GM19025 (cell line): ENCODE results near the gene EEF2K.
"Not testable (repeated sequence)": the region's sequence is repeated elsewhere in the genome, so short reads cannot be mapped to it uniquely, and the experiment has no call there.

Experiments
- ATAC-seq: cut with Tn5 transposase; IDR thresholded peaks from one replicate; pipeline ENCODE4 v1.9.1; 2021; ENCODE audit warnings: mild to moderate bottlenecking, low read depth, moderate library complexity; ENCODE audit not compliant: unreplicated experiment

Gene EEF2K

DNA sequence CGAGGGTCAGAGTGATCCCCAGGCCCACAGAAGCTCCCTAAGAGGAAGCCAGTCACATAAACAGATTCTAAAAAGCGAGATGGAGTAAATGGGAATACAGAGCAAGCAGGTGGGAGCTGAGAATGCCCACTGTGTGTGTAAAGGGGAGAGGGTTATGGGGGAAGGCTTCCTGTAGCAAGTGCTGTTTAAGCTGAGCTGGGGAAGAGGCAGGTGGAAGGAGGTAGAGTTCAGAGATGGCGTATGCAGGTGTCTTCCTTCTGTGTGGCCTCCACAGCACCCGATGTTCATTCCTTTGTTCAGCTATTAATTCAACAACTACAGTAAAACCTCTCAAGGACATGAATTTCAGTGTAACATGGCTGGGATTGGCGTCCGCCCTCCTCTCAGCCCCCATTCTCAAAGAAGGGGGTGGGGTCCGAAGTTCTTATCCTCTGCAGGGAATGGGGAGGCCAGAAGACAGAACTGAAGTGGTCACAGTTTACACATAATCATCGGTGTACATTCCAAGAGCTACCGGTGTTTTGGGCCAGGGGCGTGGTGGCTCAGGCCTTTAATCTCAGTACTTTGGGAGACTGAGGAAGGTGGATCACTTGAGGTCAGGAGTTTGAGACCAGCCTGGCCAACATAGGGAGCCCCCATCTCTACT, 1.8 kb downstream of the EEF2K start:
- ATAC-seq = no peak

DNA sequence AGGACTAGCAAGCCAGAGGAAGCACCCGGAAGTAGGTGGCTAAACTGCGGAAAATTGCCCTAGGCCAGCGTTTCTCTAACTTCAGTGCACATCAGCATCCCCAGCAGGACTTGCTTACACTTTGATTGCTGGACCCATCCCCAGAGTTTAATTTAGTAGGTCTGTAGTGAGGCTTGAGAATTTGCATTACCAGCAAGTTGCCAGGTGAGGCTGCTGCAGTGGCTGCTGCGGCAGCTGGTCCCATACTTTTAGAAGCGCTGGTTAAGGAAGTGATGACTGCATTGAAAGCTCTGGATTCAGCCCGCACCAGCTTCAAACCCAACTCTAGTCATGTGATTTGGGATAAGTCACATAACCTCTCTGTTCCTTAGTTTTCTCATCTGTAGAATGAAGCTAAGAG, 4.2 kb downstream of the EEF2K start:
- ATAC-seq = no peak

DNA sequence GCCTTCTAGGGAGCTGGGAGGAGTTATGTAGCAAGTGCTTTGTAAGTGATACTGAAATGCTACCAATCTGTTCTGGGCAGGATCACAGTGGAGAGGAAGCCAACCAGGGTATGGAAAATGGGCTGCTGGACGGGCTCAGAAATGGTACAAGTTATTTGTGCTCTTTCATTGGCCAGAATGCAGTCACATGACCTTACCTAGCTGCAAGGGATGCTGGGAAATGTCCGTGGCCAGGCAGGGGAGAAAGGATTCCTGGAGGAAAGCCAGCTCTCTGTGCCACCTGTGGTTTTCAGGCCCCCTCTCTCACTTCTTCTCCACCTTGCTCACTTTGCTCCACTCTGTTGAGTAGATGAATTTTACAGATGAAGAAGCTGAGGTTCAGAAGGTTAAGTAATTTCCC, 4.8 kb downstream of the EEF2K start:
- no peak for ATAC-seq

DNA sequence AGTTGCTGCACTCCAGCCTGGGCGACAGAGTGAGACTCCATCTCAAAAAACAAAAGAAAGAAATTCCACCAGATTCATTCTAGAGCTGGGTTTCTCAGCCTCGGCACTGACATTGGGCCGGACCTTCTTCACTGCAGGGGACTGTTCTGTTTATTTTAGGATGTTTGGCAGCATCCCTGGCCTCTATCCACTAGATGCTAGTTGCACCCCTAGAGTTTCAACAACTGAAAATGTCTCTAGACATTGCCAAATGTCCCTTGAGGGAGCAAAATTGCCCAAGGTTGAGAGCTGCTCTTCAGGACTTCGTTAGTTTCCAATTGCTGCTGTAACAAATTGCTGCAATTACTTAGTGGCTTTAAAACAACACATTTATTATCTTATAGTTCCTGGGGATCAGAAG, 7.2 kb downstream of the EEF2K start:
- ATAC-seq = no peak

DNA sequence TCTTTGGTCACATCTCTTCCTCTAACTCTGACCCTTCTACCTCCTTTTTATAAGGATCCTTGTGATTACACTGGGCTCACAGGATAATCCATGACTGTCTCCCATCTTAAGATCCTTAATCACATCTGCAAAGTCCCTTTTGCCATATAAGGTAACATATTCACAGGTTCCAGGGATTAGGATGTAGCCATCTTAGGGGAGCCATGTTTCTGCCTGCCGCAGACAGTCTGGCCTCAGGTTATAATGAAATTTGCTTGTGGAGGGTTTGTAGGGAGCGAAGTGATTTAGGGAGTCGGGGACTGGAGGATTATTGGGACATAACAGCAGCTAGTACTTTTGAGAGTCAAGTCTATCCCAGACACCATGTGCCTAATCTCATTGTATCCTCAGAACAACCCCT, 7.7 kb downstream of the EEF2K start:
- no peak for ATAC-seq

DNA sequence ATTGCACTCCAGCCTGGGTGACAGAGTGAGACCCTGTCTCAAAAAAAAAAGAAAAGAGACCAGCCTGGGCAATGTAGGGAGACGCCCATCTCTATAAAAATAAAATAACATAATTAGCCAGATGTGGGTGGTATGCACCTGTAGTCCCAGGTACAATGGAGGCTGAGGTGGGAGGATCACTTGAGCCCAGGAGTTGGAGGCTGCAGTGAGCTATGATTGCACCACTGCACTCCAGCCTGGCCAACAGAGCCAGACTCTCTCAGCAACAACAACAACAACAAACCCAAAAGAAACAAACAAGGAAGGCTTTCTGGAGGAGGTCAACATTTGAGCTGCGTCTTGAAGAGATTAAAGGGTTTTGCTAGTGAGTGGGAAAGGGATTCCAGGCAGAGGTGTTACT, 8.3 kb downstream of the EEF2K start:
- ATAC-seq = no peak

DNA sequence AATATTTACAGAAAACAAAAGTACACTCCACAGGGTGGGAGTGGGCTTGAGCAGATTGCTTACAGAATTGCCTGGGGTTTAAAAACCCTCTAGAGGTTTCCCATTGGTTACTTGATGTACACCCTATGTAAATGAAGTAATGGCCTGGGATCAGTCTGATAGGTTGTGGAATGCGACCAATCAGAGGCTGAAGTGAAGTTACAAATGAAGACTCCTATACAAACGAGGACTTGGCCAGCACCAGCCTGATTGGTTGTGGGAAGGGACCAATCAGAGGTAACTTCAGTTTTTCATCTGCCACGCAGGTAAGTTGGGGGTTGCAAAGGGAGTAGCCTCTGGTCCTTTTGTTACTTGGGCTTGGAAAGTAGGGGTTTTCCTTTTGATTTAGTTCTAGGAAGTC, 8.8 kb downstream of the EEF2K start:
- no peak for ATAC-seq

DNA sequence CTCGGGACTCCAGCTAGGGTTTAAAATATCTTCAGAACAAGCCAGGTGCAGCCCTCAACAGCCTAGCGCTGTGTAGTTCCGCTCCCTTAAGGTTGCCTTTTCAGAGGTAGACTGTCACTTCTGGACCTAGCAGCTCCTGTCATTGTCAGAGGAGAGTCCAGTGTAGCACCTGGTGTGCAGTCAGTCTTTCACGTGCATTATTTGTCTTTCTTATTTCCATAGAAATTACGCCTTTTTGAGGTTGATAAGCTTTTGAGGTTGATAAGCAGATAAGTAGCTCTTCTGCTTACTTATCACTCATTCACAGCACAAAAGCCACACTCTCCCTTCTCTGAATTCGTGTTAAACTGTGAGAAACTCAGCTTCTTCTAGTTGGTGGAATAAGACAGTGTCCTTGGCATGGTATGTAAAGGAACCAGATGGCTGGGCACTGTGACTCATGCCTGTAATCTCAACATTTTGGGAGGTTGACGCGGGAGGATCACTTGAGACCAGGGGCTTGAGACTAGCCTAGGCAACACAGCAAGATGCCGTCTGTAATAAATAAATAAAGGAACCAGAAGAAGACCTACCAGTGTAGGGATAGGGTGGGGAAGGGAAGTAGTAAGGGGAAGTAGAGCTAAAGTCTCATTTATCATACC, 10.2 kb downstream of the EEF2K start:
- ATAC-seq = no peak

DNA sequence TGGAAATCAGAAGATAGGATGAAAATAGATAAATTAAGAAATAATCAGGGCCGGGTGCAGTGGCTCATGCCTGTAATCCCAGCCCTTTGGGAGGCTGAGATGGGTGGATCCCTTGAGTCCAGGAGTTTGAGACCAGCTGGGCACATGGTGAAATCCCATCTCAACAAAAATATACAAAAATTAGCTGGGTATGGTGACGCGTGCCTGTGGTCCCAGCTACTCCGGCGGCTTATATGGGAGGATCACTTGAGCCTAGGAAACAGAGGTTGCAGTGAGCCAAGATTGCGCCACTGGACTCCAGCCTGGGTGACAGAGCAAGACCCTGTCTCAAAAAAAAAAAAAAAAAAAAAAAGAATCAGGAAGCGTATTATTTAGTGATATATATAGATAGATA, 10.8 kb downstream of the EEF2K start:
- ATAC-seq = not testable (repeated sequence)

DNA sequence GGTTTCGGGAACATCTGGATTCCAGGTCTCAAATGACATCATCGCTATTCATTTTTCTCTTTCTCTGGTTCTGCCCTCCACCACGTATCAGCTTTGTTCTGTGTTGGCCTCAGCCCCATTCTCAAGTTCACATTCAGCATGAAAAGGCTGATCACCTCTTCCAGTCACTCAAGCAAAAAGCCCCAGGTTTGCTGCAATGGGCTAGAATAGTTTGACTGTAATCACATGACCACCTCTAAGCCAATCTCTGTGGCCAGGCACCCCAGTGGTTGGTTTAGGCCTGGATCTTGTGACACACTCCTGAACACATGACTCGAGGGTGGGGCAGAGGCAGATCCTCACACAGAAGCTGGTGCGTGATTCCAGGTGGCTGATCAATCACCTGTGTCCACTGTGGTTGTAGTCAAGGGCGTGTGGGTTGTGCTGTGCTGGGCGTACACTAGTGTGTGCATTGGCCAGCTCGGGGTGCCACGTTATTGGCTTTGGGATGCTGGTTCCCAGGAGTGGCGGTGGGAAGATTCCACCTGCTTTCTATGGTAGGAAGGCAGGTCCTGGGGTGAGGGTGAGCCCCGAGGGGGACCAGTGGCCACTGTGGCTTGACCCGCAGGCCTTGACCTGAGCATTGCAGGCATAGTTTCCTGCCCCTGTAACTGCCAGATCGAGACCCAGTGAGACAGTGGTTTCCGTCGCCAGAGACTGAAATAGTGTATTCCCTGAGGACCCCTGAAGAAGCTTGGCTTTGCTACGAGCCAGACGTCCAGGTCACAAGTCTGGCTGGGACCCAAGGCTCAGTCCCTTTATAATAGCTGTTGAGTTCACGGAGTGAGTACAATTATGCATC, 12.0 kb downstream of the EEF2K start:
- ATAC-seq = no peak

DNA sequence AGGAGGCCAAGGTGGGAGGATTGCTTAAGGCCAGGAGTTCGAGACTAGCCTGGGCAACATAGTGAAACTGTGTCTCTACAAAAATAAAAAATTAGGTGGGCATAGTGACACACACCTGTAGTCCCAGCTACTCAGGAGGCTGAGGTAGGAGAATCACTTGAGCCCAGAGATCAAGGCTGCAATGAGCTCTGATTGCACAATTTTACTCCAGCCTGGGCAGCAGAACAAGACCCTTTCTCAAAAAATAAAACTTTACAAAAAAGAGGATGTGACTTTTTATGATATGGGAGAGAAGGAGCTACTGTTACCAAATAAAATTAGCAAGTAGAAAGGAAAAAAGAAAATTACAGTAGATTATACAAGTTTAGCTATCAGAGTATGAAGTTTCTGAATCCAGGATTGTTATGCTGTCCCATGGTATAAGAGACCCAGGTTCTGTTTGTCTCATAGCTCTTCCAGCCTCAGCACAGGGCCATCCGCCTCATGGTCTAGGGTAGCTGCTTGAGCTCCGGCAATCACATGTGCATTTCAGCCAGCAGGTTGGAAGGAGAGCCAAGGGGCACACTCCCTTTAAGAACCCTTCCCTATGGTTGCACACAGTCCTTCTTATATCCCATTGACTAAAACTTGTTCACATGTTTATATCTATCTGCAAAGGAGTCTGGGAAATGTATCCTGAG, 13.5 kb downstream of the EEF2K start:
- no peak for ATAC-seq

DNA sequence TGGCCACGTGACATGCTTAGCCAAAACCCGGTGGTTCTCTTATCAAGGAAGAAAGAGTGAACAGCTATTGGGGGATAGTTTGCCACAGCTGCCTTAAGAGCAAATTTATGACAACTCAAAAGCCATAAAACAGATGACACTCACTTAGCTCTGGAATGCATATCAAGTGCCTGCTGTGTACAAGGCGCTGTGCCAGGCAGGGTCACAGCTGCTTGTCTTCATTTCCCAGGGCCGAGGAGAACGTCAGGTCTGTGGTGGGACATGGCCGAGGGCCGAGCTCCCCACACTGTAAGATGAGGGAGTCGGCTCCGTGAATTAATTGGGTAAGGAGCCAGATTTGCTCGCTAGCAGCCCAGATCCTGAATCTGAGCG, 14.0 kb downstream of the EEF2K start:
- no peak for ATAC-seq

DNA sequence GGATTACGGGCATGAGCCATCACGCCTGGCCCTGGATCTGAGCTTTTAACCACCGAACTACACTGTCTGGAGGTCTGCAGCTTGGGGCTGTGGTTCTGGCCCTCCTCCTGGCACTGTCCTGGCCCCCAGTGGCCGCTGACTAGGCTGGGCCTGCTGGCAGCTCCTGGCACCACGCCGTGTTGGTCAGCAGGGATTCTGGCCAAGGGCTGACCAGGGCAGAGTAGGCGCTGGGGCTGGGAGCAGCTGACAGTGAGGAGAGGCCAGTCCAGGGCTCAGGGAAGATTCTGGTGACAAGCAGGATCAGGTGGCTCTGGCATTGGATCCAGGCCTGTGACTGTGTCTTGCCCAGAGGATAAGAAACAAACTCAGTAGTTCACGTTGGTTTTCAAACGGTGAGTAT, 14.6 kb downstream of the EEF2K start:
- no peak for ATAC-seq

DNA sequence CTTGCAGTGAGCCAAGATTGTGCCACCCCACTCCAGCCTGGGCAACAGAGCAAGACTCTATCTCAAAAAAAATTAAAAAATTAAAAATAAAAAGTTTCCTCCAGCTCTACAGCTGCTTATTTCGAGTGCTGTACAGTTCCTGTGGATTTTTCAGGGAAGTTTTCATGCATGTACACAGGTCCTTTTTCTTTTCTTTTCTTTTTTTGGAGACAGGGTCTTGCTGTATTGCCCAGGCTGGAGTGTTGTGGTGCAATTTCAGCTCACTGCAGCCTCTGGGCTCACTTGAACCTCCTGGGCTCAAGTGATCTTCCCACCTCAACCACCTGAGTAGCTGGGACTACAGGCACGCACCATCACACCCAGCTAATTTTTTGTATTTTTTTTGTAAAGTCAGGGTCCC, 15.9 kb downstream of the EEF2K start:
- ATAC-seq = no peak

DNA sequence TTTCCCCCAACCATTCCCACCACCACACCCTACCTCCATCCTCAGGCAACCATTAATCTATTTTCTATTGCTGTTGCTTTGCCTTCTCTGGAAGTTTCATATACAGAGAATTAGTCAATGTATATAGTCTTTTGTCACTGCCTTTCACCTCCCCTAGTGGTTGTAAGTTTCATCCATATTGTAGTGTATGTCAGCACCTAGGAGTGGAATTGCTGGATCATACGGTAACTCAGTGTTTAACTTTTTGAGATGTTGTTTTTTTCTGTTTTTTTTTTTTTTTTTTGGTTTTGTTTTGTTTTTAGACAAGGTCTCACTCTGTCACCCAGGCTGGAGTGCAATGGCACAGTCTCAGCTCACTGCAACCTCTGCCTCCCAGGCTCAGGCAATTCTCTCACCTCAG, 16.9 kb downstream of the EEF2K start:
- ATAC-seq = no peak

DNA sequence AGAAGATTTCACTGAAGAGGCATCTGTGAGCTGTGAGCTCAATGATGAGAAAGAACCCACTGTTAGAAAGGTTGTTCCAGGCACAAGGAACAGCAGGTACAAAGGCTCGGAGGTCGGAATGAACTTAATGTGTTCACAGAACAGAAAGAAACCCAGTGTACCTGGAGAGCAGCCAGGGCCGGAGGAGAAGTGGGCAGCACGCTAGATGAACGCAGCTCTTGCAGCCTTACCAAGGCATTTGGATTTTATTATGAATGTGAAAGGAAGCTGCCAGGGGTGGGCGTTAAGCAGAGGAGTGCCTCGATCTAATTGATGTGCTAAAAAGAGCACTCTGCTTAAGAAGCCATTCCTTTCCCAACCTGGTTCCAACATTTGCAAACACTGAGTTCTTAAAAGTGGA, 19.0 kb downstream of the EEF2K start:
- ATAC-seq = no peak

DNA sequence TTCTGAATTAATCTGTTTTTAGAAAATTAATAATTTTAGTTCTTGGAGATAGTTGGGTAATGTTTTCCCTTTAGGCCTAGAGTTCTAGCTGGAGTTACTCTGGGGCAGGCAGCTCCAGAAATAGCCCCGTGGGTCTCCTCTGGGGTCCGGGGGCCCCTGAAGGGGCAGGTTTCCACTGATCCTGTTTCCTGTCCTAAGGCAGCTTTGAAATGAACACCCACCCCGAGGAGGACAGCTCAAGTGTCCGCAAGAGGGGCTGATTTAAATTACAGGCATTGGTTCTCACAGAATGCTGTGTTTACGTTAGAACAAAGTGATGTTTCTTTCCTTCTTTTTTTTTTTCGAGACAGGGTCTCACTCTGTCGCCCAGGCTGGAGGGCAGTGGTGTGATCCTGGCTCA, 23.8 kb downstream of the EEF2K start:
- no peak for ATAC-seq

DNA sequence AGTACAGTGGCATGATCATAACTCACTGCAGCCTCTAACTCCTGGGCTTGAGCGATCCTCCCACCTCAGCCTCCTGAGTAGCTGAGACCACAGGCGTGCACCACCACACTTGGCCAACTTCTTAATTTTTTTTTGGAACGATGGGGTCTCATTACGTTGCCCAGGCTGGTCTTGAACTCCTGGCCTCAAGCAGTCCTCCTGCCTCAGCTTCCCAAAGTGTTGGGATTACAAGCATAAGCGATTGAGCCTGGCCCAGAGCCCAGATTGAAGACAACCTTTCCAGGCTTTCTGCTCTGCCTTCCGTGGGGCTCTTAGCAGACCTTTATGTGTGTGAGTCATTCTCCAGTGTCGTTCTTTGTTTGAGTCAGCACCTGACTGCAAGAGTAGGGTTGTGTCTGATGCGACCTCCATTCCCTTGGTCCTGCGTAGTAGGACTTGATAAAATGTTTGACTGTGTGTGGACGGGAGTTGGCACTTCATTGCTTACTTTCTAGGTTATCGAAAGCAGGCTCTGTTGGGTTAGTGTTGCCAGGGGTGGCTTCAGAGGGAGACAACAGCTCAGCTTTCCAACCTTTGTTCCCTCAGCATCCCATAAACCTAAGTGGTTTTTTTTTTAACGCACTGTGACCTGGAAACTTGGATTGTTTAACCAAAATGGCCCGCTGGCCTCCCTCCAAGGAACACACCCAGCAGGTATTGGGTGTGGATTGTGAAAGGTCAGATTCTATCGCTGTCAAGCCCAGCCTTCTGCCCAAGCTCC, 26.4 kb downstream of the EEF2K start:
- ATAC-seq = no peak

DNA sequence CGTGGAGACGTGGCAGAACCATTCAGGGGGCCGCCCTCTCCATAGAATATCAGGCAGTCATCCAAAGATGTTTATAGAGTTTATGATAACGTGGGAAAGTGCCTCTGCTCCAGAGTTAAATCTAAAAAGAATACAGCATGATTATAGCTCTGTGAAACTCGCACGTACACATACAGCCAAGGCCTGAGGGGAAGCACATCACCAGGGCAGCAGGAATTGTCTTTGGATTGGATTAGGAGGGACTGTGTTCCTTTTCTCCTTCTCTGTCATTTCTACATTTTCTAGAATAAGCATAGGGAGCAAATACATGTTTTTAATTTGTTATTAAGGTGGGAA, 26.9 kb downstream of the EEF2K start:
- no peak for ATAC-seq

DNA sequence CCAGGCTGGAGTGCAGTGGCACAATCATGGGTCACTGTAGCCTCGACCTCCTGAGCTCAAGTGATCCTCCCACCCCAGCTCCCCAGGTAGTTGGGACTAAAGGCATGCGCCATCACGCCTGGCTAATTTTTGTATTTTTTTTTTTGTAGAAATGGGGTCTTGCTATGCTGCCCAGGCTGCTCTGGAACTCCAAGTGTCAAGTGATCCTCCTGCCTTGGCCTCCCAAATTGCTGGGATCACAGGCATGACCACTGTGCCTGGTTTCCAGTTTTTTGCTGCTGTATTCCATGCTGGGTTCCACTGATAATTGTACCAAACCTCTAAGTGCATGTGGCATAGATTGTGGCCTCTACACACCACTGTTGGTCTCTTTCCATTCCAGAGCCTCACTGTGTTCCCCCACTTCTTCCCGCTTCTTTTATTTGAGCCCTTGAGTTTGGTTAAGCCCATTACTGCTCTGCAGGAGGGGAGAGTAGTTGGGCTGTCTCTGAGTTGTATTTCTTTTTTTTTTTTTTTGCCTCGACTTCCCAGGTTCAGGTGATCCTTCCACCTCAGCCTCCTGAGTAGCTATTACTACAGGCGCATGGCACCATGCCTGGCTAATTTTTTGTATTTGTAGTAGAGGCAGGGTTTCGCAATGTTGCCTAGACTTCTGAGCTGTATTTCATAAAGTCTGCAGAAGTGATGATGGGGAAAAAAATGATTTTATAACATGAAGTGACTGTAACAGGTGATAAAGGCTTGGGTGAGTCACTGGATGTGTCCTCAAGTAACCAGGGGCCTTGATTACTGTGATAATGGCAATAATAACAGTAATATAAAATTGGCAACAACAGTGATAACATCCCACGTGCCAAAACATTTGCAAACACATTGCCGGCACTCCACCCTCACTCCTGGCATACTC, 30.0 kb downstream of the EEF2K start:
- no peak for ATAC-seq
